Subcutaneous abdominal adipose tissue (tissue), 5 donors: Measurements from ENCODE around the gene FAM210A.
A peak's percentile ranks its signal among the peaks of the same experiment; 100 is the strongest.

Experiments used
- H3K27ac ChIP-seq: one replicate; pipeline ENCODE4 v1.7.0; 2013; ENCODE audit warnings: low read depth, mild to moderate bottlenecking, inconsistent platforms, low read length, moderate library complexity
- H3K27me3 ChIP-seq, 5 donors: one replicate each; pipeline ENCODE4 v1.7.0; 2013; ENCODE audit warnings: low read length in 5 of 5, inconsistent platforms in 1 of 5; ENCODE audit not compliant: control insufficient read depth in 5 of 5, insufficient read depth in 4 of 5
- H3K36me3 ChIP-seq, 5 donors: one replicate each; pipeline ENCODE4 v1.7.0; 2013; ENCODE audit warnings: low read length in 5 of 5; ENCODE audit not compliant: control insufficient read depth in 5 of 5, insufficient read depth in 5 of 5
- H3K4me1 ChIP-seq, 5 donors: one replicate each; pipeline ENCODE4 v1.7.0; 2013; ENCODE audit warnings: low read length in 5 of 5, mild to moderate bottlenecking in 3 of 5, moderate library complexity in 1 of 5; ENCODE audit not compliant: control insufficient read depth in 5 of 5, insufficient read depth in 5 of 5
- H3K4me3 ChIP-seq, 5 donors: one replicate each; pipeline ENCODE4 v1.7.0; 2013; ENCODE audit warnings: low read length in 5 of 5, low read depth in 1 of 5
- H3K9ac ChIP-seq, 5 donors: one replicate each; pipeline ENCODE4 v1.7.0; 2013; ENCODE audit warnings: low read length in 5 of 5, mild to moderate bottlenecking in 4 of 5, moderate library complexity in 3 of 5
- H3K9me3 ChIP-seq, 5 donors: one replicate each; pipeline ENCODE4 v1.7.0; 2013; ENCODE audit warnings: low read length in 5 of 5; ENCODE audit not compliant: control insufficient read depth in 5 of 5
- donor health status: healthy.
- donor health status: healthy.
- donor health status: healthy.
- donor health status: healthy.
- donor health status: healthy.

The FAM210A gene

GRCh38 chr18:13653746-13654433 lies 72.5 kb downstream of the FAM210A start:
- Histone ChIP-seq H3K27ac (no peak overlapping the region), H3K36me3 (no peaks in the 10 kb centered on the region), H3K9me3 (no peaks in the 10 kb centered on the region), H3K9ac (no peak overlapping the region), H3K4me1 (peaks cover 0 to 7% (median 2%) of the 10 kb centered on the region in 5 donors), H3K27me3 (peaks cover 0 to 4% (median 0%) of the 10 kb centered on the region in 5 donors), H3K4me3 (no peak overlapping the region)

GRCh38 chr18:13649397-13650390 lies 76.7 kb downstream of the FAM210A start:
- Histone ChIP-seq H3K4me1 (peaks cover 0 to 4% (median 0%) of the 10 kb centered on the region in 5 donors), H3K9ac (no peak overlapping the region), H3K36me3 (peaks cover 0 to 14% (median 13%) of the 10 kb centered on the region in 5 donors), H3K9me3 (no peaks in the 10 kb centered on the region), H3K27ac (no peak overlapping the region), H3K27me3 (peaks cover 0 to 4% (median 0%) of the 10 kb centered on the region in 5 donors), H3K4me3 (no peak overlapping the region)

- H3K27me3 ChIP-seq, result no peaks in the 10 kb centered on the region
- H3K27ac ChIP-seq, result no peak overlapping the region
- H3K9me3 ChIP-seq, result no peaks in the 10 kb centered on the region
- H3K36me3 ChIP-seq, result peaks cover 0 to 14% (median 13%) of the 10 kb centered on the region in 5 donors
- H3K9ac ChIP-seq, result no peak overlapping the region
- no peak overlapping the region for H3K4me3 ChIP-seq
- H3K4me1 ChIP-seq, result peaks cover 0 to 4% (median 0%) of the 10 kb centered on the region in 5 donors
Observed at GRCh38 chr18:13647761-13648160, 78.6 kb downstream of the FAM210A start.

DNA sequence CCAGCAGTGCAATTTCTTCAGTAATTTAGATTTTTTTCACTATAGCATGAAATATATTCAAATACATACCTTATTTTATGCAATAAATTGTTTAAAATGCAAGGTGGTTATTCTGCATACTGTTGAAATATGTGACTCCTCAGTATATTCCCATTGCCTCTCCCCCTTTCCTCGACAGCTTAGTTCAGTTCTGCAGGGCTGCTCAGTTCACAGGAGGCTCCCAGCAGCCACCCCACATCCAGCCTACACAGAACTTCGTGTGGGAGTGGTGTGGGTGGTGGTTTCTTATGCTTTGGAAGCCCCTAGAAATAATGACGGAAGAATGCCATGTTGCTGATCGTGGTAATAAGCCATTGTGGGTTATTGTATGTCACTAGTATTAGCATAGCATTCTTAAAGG lies 79.7 kb downstream of the FAM210A start:
- peaks cover 0 to 14% (median 13%) of the 10 kb centered on the region in 5 donors for H3K36me3 ChIP-seq

DNA sequence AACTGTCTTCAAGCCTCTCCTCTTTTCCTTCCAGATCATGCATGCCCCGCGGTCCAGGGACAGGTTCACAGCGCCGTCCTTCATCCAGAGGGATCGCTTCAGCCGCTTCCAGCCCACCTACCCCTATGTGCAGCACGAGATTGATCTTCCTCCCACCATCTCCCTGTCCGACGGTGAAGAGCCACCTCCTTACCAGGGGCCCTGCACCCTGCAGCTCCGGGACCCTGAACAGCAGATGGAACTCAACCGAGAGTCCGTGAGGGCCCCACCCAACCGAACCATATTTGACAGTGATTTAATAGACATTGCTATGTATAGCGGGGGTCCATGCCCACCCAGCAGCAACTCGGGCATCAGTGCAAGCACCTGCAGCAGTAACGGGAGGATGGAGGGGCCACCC lies 81.3 kb downstream of the FAM210A start:
- Histone ChIP-seq H3K9me3 (no peaks in the 10 kb centered on the region), H3K36me3 (peaks cover 0 to 14% (median 13%) of the 10 kb centered on the region in 5 donors), H3K27ac (no peak overlapping the region), H3K4me3 (no peak overlapping the region), H3K9ac (no peak overlapping the region), H3K4me1 (peaks cover 0 to 19% (median 15%) of the 10 kb centered on the region in 5 donors), H3K27me3 (no peaks in the 10 kb centered on the region)

More for the DNA sequence above, 79.7 kb downstream of the FAM210A start:
- H3K4me1 ChIP-seq, result peaks cover 0 to 12% (median 8%) of the 10 kb centered on the region in 5 donors
- no peaks in the 10 kb centered on the region for H3K9me3 ChIP-seq
- no peak overlapping the region for H3K27ac ChIP-seq
- no peaks in the 10 kb centered on the region for H3K27me3 ChIP-seq
- no peak overlapping the region for H3K9ac ChIP-seq
- H3K4me3 ChIP-seq, result no peak overlapping the region

- H3K4me3 ChIP-seq, result no peak overlapping the region
- H3K9me3 ChIP-seq, result no peaks in the 10 kb centered on the region
- no peaks in the 10 kb centered on the region for H3K27me3 ChIP-seq
- H3K9ac ChIP-seq, result no peak overlapping the region
- H3K4me1 ChIP-seq, result peaks cover 0 to 19% (median 13%) of the 10 kb centered on the region in 5 donors
- H3K27ac ChIP-seq, result no peak overlapping the region
- peaks cover 0 to 14% (median 13%) of the 10 kb centered on the region in 5 donors for H3K36me3 ChIP-seq
Observed at GRCh38 chr18:13643261-13643751, 83.1 kb downstream of the FAM210A start.

GRCh38 chr18:13642440-13642827 lies 83.9 kb downstream of the FAM210A start:
- Histone ChIP-seq H3K4me3 (peak overlapping the region in 4 of 5 donors; percentile 53 to 65 (median 56)), H3K27ac (no peak overlapping the region)

DNA sequence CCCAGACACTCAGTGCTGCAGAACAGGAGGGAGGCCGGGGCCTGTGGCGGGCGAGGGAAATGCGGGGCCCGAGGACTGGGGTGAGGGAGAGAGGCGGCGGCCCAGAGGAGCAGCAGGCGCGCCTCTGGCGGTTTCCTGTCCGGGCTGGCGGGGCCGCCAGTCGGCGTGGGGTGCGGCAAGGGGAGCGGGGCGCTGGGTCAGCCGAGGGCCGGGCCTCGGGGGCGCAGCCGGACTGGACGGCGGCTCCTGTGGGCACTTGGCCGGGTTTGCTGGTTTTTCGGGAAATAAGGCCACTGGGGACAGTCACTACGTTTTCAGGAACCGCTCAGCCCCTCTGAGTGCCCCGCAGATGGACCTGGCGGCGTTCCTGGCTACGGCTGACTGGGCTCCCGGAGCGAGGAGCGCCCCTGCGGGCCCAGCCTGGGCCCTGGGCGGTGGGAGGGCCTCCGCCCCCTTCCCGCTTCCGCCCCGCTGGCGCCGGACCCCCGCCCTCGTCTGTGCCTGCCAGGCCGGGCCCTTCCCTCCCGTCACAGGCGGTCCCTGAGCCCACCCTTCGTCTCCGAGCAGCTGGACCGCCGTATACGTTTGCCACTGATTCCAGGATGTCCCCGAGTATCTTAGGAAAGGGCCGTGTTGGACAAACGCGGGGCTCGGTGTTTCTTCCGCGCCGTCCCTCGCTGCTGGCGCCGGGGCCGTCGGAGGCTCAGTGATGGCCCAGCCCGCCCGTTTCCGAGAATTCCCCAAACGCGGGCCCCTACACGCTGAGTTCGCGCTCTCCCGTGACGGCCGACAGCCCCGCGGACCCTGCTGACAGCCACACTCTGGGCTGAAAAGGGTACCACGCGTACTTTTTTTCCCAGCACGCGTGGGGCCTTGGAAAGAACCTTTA lies 84.6 kb downstream of the FAM210A start:
- H3K4me1 ChIP-seq, result peaks cover 0 to 19% (median 13%) of the 10 kb centered on the region in 5 donors
- H3K27me3 ChIP-seq, result no peaks in the 10 kb centered on the region
- H3K36me3 ChIP-seq, result peaks cover 0 to 13% (median 8%) of the 10 kb centered on the region in 5 donors
- H3K27ac ChIP-seq, result peak overlapping the region; percentile 30
- peak overlapping the region in 4 of 5 donors; percentile 56 to 77 (median 70) for H3K9ac ChIP-seq
- H3K4me3 ChIP-seq, result peak overlapping the region in 4 of 5 donors; percentile 53 to 65 (median 56)
- no peaks in the 10 kb centered on the region for H3K9me3 ChIP-seq

More at GRCh38 chr18:13642440-13642827, 83.9 kb downstream of the FAM210A start:
- Histone ChIP-seq H3K9ac (peak overlapping the region in 2 of 5 donors; percentile 76 to 77), H3K27me3 (no peaks in the 10 kb centered on the region), H3K9me3 (no peaks in the 10 kb centered on the region), H3K4me1 (peaks cover 0 to 19% (median 13%) of the 10 kb centered on the region in 5 donors), H3K36me3 (peaks cover 0 to 13% (median 12%) of the 10 kb centered on the region in 5 donors)

DNA sequence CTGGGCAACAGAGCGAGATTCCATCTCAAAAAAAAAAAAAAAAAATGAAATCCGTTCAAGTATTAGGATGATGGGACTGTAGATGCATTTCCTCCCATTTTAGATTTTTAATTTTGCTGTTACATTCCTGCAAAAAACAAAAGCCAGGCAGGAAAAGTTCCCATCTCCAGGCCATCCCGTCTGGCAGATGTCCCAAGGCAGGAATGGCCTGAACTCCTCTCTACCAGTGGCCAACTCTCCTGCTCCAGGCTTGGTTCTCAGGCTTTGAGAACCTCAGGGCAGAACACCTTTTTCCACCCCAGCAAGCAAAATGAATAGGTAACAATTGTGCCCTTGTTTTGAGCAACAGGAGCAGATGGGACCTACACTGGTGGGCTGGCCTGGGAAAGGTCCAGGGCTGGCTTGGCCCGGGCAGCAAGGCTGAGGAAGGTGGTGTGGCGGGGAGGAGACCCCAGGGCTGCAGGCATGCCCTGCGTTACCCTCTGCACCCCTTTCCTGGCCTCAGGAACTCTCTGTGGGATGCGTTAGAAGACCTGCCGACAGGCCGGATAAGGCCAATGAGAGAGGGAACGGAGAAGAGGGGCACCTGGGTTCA lies 86.0 kb downstream of the FAM210A start:
- no peak overlapping the region for H3K27ac ChIP-seq
- H3K27me3 ChIP-seq, result no peaks in the 10 kb centered on the region
- peaks cover 0 to 6% (median 5%) of the 10 kb centered on the region in 5 donors for H3K36me3 ChIP-seq
- H3K4me1 ChIP-seq, result peaks cover 0 to 19% (median 13%) of the 10 kb centered on the region in 5 donors
- H3K4me3 ChIP-seq, result no peak overlapping the region
- no peaks in the 10 kb centered on the region for H3K9me3 ChIP-seq
- H3K9ac ChIP-seq, result no peak overlapping the region
